ENCODE measurements around the gene TTC19. TPM values are rescaled to one million over a fixed set of nuclear protein-coding genes. Genes with fewer than 3 reads are reported as not detected.

Gene TTC19
- total and polyA plus RNA-seq, 4 donors: 16.1 to 29.8 (median 24.6) TPM

GRCh38 chr17:16046966-16047365, 47.3 kb downstream of the TTC19 start:
- Histone ChIP-seq H3K9ac (ENCODE audit: low read depth in 1 of 2, low read length in 2 of 2) (no peak overlapping the region), H3K4me3 (ENCODE audit: low read depth in 1 of 3, low read length in 3 of 3) (no peak overlapping the region), H3K27me3 (ENCODE audit: control insufficient read depth in 4 of 4, insufficient read depth in 4 of 4, low read length in 3 of 4) (no peaks in the 10 kb centered on the region), H3K36me3 (ENCODE audit: control insufficient read depth in 4 of 4, insufficient read depth in 3 of 4, low read depth in 1 of 4, low read length in 3 of 4) (peaks cover 0 to 43% (median 22%) of the 10 kb centered on the region in 4 donors), H3K27ac (ENCODE audit: low read depth in 1 of 2, low read length in 2 of 2) (no peak overlapping the region), H3K4me1 (ENCODE audit: control insufficient read depth in 4 of 4, insufficient read depth in 4 of 4, low read length in 3 of 4) (peaks cover 2 to 22% (median 10%) of the 10 kb centered on the region in 4 donors), H3K9me3 (ENCODE audit: control insufficient read depth in 4 of 4, low read length in 3 of 4) (no peaks in the 10 kb centered on the region)
- no peak for DNase-seq (ENCODE audit: low spot score)
- WGBS: 98% methylated on average over 3 of the region's 3 CpGs
- TF ChIP-seq ATF3 (IDR thresholded peaks at IDR 0.05) (no peak), NR2F2 (IDR thresholded peaks at IDR 0.05) (no peak), FOXA1 (IDR thresholded peaks at IDR 0.05) (no peak), RAD21 (IDR thresholded peaks at IDR 0.05) (no peak), YY1 (IDR thresholded peaks at IDR 0.05) (no peak), JUND (IDR thresholded peaks at IDR 0.05) (no peak), ZBTB33 (IDR thresholded peaks at IDR 0.05) (no peak), FOXA2 (IDR thresholded peaks at IDR 0.05) (no peak), CTCF (IDR thresholded peaks at IDR 0.05; ENCODE audit: low read depth, low read length, missing input control) (no peak), RXRA (IDR thresholded peaks at IDR 0.05) (no peak), SP1 (IDR thresholded peaks at IDR 0.05) (no peak), HNF4G (IDR thresholded peaks at IDR 0.05) (no peak), HNF4A (conservative IDR thresholded peaks at IDR 0.05) (no peak), MAX (IDR thresholded peaks at IDR 0.05) (no peak), EGR1 (IDR thresholded peaks at IDR 0.05; ENCODE audit: low read depth in 2 of 2) (no peak), REST (IDR thresholded peaks at IDR 0.05) (no peak), TAF1 (conservative IDR thresholded peaks at IDR 0.05) (no peak)

Measured in liver (tissue), 9 donors.